ENCODE data around the gene SLC43A2. TPM values are rescaled to one million over a fixed set of nuclear protein-coding genes. Genes with fewer than 3 reads are reported as not detected.
"Not testable (repeated sequence)": the region's sequence is repeated elsewhere in the genome, so short reads cannot be mapped to it uniquely, and the experiment has no call there.

The SLC43A2 gene
- polyA plus RNA-seq (2013, experiment 1 of 2; ENCODE audit: insufficient read length) = 2.0 TPM
- polyA plus RNA-seq (2013, experiment 2 of 2; ENCODE audit: insufficient read length) = 2.9 TPM

DNA sequence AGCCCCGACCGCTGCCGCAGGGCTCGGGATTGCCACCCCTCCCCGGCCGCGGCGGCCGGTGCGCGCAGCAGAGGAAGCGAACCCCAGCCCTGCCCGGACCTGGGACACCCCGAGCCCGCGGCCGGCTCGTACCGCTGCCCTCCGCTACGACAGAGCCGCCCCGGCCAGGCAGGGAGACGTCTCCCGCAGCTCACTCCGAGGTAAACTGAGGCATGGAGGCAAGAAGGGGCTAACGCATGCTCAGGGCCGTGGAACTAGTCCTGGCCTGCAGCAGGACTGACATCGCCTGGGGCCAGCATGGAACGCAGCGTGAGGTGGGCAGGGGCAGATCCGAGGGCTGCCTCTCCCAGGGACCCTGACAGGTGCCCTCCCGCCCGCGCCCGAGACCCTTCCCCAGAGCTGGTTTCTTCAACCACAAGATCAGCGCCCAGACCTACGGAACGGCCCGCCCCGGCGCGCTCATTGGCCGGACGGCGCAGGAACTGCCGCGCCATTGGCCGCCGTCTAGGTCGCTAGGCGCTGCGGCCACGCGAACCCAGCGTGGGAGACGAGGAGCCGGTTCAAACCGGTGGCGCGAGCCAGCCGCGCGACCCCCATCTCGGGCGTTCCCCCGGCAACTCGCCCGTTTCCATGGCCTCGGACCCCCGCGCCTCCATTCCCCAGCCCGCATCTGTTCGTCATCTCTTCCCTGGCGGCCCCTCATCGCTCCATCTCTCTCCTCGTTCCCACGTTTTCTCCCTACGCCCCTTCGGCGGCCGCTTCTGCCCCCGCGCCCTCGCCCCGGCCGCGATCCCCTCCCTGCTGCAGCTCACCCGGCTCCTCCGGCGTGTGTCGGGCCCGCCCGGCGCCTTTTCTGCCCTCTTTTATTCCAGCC, at the start of gene SLC43A2:
Gene SLC43A2, minus strand, starts transcription at position 853 of the 874 bp plus-strand sequence. CDS start 960 bp downstream, outside the sequence.
- peak; percentile 72 for DNase-seq

DNA sequence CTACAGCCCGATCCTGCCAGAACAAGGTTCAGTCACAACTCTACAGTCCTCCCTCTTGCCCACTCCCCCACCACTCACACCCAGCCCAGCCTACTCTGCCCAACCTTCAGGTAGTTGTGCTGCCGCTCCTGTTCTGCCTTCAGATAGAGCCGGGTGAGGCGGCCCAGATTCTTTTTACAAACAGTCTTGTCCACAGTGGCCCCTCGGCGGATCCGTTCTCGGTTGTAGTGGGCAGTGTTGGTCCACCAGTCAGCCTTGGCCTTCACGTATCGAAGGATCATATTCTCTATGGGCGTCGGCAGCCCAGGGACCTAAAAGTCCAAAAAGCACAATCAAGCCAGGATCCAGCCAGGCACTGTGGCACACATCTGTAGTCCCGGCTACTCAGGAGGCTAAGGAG, 47.8 kb upstream of the SLC43A2 start:
- no peak for DNase-seq

DNA sequence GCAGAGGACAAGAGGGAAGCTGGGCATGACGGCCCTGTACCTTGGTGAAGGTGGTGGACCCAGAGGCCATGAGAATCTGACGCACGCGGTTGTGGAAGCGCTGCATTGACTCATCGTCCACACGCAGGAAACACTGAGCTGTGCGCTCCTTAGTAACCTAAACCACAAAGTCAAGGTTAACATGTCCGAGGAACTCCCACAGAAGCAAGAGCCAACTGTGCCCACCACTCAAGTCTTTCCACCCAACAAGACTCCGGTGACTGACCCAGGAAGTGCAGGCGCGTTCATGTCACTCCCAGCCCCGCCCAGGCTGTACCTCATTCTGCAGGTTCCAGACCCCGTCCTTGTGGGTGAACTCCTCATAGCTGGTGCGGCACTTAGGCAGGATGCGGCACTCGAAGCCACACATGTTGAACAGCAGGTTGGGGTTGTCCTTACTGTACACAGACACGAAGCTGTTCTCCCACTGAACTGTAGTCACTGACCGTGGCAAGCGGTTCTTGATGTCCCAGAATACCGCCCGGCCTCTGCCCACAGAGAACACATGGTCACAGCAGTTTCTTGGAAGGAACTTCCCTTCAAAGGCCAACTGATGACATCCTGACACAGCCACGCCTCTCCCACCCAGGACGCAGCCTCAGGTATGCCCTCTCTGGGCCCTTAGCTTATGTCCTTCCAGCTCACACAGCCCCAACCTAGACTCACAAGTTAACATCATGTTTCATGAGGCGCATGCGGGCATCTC, 44.6 kb upstream of the SLC43A2 start:
- no peak for DNase-seq

DNA sequence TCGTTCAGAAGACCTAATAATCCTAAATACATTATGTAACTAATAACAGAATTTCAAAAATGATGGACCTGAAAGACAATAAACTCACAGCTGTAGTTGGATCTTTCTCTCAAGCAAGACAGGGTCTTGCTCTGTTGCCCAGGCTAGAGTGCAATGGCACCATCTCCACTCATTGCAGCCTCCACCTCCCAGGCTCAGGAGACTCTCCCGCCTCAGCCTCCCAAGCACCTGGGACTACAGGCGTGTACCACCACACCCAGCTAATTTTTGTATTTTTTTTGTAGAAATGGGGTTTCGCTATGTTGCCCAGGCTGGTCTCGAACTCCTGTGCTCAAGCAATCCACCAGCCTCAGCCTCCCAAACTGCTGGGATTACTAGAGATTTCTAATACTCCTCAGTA, 35.3 kb upstream of the SLC43A2 start:
- not testable (repeated sequence) for DNase-seq

DNA sequence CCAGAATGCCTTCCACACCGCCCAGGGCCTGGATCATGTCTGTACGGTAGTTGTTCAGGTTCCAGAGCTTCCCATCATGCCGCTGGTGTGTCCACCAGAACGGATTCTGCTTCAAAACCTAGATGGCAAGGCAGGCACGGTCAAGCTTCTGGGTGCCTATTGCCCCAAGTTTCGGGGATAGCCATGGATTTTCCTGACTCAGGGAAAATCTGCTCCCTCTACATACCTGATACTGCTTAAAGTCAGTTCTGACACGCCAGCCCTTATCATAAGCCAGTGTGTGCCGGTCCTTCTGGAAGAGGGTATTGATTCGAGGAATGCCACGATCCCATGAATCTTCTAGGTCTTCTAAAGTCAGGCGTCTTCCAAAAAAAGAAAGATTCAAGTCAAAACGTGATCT, 32.4 kb upstream of the SLC43A2 start:
- no peak for DNase-seq

DNA sequence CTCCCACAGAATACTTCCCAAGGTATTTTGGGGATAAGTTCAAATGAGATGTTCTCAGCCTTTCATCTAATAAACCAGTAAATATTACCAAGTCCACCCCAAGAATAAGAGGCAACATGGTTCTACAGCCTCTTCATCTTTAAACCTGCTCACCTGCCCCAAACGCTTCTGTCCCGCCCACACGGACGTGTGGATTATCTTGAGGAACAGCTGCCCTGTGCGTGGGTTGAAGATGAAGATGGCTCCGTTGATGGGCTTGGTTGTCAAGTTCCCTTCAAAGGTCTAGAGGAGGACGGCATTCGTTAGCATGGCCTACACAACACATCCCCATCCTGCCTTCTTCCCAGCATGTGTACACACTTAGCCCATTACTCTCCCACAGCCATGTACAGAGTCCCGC, 29.5 kb upstream of the SLC43A2 start:
- DNase-seq = no peak

DNA sequence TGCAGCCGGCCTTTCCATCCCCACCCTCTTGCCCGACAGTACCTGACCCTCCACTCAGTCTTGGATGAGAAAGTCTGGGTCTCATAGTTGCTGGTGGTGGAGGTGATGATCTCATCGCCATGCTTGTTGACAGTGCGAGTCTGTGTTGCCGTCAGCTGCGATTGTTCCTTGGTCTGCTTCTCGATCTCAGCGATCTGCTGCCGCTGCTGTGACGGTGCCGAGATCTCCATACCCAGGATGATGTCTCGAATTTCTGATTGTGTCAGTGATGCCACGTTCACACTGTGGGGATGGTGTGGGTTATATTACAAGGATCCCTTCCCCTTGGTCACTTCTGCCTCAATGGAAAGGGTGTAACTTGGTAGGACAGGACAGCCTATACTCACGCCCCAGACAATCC, 25.1 kb upstream of the SLC43A2 start:
- DNase-seq = no peak

DNA sequence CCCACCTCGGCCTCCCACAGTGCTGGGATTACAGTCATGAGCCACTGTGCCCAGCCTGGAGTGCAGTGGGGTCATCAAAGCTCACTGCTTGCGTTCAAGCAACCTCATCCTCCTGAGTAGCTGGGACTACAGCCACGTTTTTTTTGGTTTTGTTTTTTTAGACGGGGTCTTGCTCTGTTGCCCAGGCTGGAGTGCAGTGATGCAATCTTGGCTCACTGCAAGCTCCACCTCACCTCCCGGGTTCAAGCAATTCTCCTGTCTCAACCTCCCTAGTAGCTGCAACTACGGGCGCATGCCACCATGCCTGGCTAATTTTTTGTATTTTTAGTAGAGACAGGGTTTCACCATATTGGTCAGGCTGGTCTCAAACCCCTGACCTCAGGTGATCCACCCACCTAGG, 24.2 kb upstream of the SLC43A2 start:
- not testable (repeated sequence) for DNase-seq

DNA sequence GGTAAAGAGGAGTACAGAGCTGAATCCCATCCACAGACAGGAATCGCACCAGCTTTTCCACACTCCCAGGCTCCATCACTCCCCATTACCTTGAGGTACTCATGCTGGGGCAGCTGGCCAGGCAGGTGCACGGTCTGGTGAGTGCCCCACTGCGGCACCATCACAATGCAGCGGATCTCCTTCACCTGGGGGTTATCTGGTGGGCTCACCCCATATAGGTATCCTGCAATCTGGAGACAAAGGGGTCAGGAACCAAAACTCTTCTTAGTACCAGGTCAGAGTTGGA, 22.9 kb upstream of the SLC43A2 start:
- no peak for DNase-seq

DNA sequence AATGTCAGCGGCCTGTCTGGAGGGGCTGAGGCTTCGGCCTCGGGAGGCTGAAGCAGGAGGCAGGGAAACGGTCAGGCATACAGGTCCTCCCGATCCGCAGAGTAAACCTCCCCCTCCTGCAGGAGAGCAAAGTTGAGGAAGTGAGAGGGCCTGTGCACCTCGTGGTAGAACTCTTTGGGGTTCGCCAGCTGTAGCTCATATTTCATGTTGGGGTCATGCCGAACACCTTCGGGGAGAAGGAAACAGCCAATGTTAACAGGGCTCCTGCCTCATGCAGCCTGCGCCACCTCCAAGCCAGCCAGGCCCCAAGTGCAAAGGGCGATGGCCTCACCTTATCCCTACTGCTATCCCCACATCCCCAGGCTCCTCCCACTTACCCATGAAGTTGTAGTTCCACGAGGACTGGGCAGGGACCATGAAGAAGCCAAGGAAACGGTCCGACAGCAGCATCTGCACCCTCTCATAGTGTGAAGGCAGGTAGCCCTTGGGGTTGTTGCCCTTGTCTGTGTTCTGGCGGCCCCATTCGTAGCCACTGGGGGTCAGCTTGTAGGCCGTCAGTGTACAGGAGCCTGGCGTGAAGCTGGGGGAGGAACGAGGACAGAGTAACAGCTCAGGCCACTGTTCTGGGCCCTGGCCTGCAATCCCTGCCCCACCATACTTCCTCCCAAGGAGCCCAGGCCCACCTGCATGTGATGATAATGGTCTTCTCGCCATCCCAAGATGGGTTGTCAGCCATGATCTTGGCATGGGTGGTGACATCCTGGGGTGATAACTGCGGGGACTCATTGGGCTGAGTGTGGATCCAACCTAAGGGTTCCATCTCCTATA, 22.3 kb upstream of the SLC43A2 start:
- DNase-seq = no peak

DNA sequence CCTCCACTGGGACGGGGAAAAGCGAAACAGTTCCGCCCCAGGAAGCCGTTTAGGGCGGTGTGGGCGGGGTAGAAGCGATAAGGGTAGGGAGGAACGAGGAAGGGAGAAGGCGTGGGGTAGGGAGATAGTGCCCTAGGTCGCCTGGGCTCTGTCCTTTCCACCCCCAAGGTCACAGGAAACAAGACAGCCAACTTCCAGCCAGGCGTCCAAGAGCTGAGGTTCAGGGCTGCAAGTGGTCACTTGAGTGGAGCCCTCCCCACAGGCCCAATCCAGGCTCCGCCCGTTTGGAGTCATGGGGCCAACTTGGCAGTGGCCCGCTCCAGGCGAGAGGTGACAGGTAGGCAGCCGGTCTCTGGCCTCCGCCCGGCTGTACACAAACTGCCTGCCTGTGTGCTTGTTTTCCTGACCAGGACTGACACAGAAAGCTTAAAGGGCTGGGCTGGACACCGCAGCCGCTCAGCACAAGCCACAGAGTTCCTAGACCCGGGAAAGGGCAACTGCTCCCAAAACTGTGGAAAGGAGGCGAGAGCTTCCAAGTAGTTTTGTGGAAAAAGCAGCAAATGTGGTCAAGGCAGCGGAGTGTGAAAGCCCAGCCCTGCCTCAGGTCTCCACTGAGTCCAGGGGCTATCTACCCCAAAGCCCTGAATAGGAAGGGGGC, 21.3 kb upstream of the SLC43A2 start, which contains the start of gene RILP:
Gene RILP, minus strand, starts transcription at position 23 of the 658 bp plus-strand sequence. CDS start 62 bp downstream, outside the sequence.
- no peak for DNase-seq

DNA sequence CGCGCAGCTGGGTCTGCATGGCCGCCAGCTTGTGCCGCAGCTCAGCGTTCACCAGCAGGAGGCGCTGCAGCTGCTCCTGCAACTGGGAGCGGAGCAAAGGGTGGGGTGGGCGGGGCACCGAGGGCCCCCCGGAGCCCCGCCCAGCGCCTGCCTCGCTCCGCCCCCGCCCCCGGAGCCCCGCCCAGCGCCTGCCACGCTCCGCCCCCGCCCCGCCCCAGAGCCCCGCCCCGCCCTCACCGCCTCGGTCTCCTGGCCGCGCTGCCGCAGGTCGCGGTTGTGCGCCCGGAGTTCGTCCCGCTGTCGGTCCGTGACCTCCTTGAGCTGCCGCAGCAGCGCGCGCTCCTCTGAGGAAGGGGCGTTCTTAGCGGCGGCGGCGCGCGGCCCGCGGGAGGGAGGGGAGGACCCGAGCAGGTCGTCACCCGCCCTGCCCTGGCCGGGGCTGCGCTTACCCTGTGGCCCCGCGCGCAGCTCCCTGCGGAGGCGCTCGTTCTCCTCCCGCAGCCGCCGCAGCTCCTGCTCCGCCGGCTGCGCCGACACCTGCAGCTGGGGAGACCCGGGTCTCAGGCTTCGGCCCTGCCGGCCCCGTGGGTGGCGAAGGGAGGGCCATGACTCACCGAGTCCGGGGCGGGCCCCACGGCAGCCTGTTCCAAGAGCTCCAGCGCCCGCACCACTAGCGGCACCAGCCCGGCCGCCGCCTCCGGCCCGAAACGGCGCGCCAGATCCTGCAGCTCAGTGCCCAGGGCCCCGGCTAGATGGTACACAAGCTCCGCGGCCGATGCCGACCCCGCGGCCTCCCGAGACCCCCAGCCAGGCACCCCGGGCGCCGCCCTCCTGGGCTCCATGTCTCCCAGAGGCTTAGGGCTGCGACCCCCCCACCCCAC, 20.6 kb upstream of the SLC43A2 start:
- DNase-seq = peak; percentile 91

DNA sequence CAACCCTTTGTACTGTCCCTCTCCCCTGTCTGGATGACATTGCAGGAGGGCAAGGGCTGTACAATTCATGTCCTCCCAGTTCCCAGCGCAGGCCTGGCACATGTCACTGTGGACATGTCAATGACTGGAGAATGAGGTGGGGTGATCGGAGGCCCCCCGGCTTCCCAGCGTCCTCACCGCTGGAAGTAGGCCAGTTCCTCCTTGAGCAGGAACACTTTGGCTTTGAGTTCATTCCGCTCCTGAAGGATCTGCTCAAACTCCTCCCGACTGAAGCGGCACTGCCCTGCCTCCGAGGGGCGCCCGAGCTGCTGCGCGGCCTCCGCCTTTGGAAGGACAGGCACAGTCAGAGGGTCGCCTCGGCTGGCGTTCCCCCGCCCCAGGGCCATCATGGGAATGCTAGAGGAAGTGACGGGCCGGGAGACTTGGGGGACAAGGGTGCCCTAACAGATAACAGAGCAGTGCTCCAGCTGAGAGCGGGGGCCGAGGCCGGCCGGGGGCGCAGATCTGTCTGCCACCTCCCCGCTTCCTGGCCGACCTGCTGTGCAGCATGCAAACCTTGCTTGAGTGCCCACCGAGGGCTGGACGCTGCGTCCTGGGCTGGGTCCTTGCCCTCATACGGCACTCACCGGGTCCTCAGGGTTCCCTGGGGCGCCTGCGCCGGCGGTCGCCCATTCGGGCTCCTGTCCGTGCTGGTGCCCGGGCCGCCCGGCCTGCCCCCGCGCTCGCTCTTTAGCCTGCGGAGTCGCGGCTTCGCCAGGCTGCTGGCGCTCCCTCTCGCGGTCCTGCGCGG, 19.7 kb upstream of the SLC43A2 start:
- DNase-seq = no peak

DNA sequence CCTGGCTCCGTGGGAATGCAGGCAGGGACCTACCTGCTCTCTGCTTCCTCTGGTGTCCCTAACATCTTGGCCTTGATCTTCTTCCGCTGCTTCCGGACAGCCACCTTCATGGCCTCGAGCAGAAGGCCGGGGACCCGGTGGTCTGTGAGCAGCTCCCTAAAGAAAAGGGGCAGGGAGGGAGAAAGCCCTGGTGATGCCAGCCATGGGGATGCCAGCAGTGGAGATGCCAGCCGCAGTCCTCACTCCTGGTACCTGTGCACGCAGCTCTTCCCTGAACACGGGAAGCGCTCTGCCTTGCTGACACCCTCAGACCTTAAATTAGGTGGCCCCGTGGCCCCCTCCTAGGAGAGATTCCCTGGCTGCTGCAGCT, 19.2 kb upstream of the SLC43A2 start:
- DNase-seq = no peak

DNA sequence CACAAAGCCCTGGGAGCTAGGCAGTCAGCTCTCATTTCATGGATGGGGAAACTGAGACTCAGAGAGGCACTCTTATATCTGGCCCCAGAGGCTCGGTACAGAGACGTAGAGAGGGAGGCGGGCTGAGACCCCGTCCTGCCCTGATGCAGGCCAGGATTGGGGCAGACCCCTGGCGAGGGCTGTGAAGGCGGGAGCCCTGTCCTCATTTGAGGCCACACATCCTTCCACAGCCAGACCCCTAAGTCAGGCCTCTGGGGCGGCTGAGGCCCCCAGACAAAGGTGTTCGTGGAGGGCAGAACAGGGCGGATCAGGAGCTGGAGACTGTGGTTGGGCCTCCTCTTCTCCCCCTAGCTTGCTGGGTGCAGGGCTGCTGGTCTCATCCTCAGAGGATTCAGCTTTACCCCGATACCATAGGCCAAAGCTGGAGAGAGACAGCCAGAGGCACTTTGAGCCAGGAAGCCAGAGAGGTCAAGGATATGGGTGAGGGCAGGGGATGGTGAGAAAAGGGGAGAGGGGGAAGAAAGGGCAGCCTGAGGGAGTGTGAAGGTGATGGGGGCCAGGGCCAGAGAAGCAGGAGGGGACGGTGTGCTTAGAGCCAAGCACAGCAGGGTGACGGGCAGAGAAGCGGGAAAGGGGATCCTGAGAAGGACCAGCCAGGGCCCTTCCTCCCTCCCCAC, 17.7 kb upstream of the SLC43A2 start:
- DNase-seq = no peak

DNA sequence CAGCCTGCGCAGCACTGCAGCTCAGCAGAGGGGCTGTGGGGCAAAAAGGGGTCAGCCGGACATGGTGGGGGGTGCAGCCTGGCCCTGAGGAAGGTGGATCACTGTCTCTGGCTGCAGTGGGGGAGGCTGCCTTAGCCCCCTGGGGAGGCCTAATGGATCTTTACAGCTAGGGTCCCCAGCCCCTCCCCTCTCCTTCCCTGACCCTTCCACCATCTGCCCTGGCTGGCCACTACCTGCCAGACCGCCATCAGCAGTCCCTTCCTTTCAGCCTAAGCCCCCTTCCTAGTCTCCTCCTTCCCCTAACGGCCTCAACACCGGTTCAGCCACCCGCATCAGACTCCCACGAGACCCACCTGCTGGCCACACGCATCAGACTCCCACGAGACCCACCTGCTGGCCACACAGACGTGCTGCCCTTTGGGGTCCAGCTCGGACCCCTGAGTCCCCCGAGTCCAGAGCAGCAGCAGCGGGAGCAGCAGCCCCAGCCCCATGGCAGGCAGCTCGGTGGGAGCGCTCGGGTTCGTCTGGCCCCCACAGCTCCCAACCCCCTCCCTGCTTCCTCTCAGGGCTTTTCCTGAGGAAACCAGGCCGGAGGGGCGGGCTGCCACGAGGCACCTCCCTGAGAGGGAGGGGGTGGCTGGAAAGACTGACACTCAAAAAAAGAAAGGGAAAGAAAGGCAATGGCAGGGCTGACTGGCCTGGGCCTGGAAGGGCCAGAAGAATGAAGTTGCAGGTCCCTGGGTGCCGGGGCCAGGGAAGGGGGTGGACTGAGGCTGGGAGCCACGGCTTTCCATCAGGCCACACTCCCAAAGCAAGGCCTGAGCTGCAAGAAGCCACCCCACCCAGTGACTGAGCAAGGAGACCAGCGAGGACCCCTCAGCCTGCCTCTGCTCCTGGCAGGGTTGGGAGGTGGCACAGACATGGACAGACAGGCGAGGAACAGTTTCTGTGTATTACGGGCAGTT, 16.9 kb upstream of the SLC43A2 start, which contains the start of gene SCARF1:
Gene SCARF1, minus strand, starts transcription at position 526 of the 965 bp plus-strand sequence. Its CDS starts 35 bp downstream, at position 491.
- no peak for DNase-seq

DNA sequence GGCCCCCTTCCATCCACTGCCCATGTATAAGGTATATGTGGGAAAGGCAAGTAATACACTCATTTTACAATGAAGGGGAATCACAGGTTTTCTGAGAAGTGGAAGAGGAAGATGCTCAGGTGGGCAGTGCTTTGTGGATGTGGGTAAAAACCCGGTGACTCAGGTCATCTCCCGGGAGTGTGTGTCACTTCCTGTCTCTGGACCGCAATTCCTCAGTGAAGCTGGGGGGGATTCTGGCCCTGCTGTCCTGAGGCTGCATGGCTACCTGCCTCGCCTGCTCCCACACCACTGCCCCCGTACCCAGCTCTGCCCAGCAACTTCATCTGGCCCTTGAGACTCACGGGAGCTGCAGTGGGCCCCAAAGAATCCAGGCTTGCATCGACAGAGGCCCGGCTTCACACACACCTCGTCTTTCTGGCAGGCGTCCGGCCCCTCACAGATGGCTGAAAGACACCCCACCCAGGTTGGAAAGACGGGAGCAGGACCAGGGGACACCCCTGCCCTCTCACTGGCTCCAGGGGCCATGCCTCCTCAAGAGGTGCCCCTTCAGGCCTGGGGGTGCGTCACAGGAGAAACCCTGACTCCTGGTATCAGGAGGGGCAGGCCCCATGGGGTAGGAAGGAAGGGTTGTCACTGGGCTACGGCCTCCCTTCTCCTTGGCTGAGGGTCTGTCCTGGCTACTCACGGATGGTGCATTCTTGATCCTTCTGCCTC, 16.0 kb upstream of the SLC43A2 start:
- DNase-seq = peak; percentile 40

DNA sequence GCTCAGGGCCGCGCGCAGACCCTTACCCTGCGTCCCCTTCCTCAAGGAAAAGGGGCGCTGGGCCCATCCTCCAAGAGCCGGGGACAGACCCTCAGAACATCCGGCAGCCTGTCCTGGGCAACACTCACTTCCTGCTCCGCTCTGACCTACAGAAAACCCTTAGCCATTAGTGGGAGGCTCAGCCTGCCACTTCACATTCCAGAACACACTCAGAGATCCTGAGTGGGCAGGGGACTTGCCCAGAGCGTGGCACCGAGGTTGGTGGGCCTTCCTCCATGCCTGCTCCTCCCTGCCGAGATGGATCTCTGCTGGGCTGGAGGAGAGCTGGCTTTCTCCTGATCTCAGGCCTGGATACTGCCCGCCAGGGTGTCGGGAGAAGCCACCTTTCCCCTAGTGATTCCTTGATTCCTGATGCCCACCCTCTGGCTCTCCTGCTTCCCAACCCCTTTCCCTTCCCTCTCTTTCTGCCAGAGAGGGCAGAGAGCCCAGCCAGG, 15.4 kb upstream of the SLC43A2 start:
- no peak for DNase-seq

Measured in fibroblast of skin of abdomen (primary cell).